ENCODE results near the gene ZBTB48.

The ZBTB48 gene

DNA sequence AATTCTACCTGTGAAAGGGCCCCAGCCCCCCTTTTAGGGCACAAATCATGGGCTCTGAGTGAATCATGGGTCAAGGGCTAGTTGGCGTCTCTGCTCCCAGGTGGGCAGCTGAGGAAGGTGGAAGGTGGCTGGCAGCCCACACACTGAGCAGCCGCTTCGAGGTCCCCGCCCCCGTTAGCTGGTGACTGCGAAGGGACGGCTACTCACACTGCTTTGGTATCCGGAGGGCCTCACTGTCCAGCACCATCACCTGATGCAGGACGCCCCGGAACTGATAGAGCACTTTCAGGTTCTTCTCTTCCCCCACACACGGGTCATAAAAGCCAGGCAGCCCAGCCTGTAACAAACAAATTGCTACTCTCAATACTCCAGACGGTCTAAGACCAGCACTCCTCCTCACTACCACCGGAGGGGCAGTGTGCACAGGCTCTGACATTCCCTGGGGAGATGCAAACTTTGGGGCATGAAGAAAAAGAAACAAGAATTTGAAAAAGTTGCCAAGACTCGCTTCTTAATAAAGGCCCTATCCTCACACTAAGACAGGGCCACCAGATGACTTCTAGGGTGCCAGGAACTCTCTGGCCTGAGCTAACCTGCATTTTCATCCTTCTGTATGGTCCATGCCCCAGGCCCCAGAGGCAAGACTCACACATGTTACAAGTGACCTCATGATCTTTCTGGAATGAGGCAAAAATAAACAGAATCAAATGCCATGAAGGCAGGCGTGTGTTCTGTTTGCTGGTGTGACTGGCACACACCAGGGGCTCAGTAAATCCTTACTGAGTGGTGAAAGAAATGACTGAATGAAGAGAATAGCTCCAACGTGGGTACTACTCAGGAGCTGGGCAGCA lies 56.3 kb downstream of the ZBTB48 start:
- TF ChIP-seq GATA3 (IDR thresholded peaks at IDR 0.05; ENCODE audit: low read depth, low read length), result no peak
- no peak for TF ChIP-seq GATA2 (IDR thresholded peaks at IDR 0.05; ENCODE audit: low read depth, low read length)

DNA sequence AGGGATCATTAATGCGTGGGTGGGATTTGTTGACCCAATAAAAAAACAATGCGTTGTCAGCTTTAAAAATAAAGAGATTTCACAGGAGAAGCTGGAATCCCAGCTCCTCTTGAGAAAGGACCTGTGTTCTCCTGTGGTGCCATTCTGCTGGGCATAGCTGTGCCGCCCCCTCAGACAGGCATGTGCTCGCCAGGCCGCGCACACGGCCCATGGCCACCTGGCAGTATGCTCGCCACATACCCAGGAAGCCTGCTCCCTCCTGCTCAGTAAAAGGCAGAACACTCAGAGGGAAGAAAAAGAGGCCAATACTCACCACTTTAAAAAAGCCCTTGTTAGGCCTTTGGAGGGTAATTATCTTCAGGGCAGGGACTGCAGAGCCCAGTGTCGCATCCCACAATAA lies 58.0 kb downstream of the ZBTB48 start:
- TF ChIP-seq GATA3 (IDR thresholded peaks at IDR 0.05; ENCODE audit: low read depth, low read length), result no peak
- no peak for TF ChIP-seq GATA2 (IDR thresholded peaks at IDR 0.05; ENCODE audit: low read depth, low read length)

DNA sequence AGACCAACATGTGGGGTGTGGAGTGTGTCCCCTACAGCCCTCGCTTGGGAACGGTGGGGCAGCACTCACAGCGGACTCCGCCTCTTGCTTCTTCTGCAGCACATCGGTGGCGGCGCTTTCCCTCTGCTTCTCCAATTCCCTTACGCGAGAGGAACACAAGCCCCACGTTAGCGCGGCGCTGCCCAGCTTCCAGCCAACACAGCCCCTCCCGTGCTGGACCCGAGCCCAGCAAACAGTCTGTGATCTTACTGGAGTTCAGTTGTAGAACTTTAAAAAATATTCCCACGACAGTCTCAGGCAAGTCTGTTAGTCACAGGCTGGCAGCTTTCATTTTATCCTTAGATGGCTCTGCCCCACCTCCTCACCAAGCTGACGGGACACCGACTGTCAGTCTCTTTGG lies 58.4 kb downstream of the ZBTB48 start:
- TF ChIP-seq GATA3 (IDR thresholded peaks at IDR 0.05; ENCODE audit: low read depth, low read length) (no peak), GATA2 (IDR thresholded peaks at IDR 0.05; ENCODE audit: low read depth, low read length) (no peak)

Data from SH-SY5Y (cell line).